A549 (cell line): ENCODE results near the gene HES3.

ENCODE experiments used
- TF ChIP-seq, protein P1 (sequence below): fragments of >200 bp; sonication (Bioruptor Twin); formaldehyde crosslinking; IDR thresholded peaks from 3 replicates; pipeline ENCODE4 v1.5.1; 2016
- TF ChIP-seq, protein P2 (sequence below): IDR thresholded peaks from 2 replicates; pipeline ENCODE4 v1.6.1; 2012

DNA sequence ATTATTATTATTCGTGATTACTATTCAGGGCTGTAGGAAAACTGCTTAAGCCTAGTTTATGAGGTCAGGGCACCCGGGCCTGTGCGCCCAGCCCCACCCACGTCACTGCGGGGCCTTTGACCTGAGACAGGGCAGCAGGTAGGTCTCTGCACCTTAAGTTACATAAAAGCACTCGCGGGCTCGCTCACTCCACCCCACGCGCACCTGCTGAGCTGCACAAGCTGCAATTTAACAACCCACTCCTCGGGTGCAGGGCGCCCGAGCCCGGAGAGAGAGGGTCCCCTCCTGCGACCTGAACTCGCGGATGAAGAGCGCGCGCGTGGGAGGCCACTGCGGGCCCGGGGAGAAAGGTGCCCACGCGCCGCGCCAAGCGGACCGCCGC is 8.7 kb upstream of the HES3 start:
- TF ChIP-seq, protein P1, sequence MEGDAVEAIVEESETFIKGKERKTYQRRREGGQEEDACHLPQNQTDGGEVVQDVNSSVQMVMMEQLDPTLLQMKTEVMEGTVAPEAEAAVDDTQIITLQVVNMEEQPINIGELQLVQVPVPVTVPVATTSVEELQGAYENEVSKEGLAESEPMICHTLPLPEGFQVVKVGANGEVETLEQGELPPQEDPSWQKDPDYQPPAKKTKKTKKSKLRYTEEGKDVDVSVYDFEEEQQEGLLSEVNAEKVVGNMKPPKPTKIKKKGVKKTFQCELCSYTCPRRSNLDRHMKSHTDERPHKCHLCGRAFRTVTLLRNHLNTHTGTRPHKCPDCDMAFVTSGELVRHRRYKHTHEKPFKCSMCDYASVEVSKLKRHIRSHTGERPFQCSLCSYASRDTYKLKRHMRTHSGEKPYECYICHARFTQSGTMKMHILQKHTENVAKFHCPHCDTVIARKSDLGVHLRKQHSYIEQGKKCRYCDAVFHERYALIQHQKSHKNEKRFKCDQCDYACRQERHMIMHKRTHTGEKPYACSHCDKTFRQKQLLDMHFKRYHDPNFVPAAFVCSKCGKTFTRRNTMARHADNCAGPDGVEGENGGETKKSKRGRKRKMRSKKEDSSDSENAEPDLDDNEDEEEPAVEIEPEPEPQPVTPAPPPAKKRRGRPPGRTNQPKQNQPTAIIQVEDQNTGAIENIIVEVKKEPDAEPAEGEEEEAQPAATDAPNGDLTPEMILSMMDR, result no peak
- TF ChIP-seq, protein P2, sequence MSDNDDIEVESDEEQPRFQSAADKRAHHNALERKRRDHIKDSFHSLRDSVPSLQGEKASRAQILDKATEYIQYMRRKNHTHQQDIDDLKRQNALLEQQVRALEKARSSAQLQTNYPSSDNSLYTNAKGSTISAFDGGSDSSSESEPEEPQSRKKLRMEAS, result no peak
